GM19035 (cell line): ENCODE results near the gene IP6K2.
"Not testable (repeated sequence)": the region's sequence is repeated elsewhere in the genome, so short reads cannot be mapped to it uniquely, and the experiment has no call there.

Experiments
- ATAC-seq: cut with Tn5 transposase; IDR thresholded peaks from one replicate; pipeline ENCODE4 v1.9.1; 2021; ENCODE audit not compliant: unreplicated experiment

IP6K2 gene

GRCh38 chr3:48727511-48727910, 10.5 kb upstream of the IP6K2 start:
- no peak for ATAC-seq

GRCh38 chr3:48725185-48725855, 8.3 kb upstream of the IP6K2 start:
- not testable (repeated sequence) for ATAC-seq

GRCh38 chr3:48723725-48724124, 6.7 kb upstream of the IP6K2 start:
- ATAC-seq, result no peak

- ATAC-seq, result not testable (repeated sequence)
Observed at GRCh38 chr3:48723293-48723692, 6.3 kb upstream of the IP6K2 start.

GRCh38 chr3:48716508-48716981, 476 bp downstream of the IP6K2 start:
- no peak for ATAC-seq

- no peak for ATAC-seq
Observed at GRCh38 chr3:48715174-48715800, 1.7 kb downstream of the IP6K2 start.

- ATAC-seq, result no peak
Observed at GRCh38 chr3:48711727-48712126, 5.3 kb downstream of the IP6K2 start.

- no peak for ATAC-seq
Observed at GRCh38 chr3:48709051-48709461, 8.0 kb downstream of the IP6K2 start.

GRCh38 chr3:48708481-48708889, 8.5 kb downstream of the IP6K2 start:
- no peak for ATAC-seq

- ATAC-seq, result no peak
Observed at GRCh38 chr3:48707157-48707556, 9.9 kb downstream of the IP6K2 start.

- no peak for ATAC-seq
Observed at GRCh38 chr3:48702320-48702920, 14.6 kb downstream of the IP6K2 start.

GRCh38 chr3:48700731-48701405, 16.2 kb downstream of the IP6K2 start:
- ATAC-seq, result no peak

- ATAC-seq, result no peak
Observed at GRCh38 chr3:48698891-48699290, 18.1 kb downstream of the IP6K2 start.

- ATAC-seq, result no peak
Observed at GRCh38 chr3:48697952-48698351, 19.1 kb downstream of the IP6K2 start.

GRCh38 chr3:48696601-48697000, 20.4 kb downstream of the IP6K2 start:
- no peak for ATAC-seq

GRCh38 chr3:48696156-48696555, 20.9 kb downstream of the IP6K2 start:
- ATAC-seq, result no peak

GRCh38 chr3:48695393-48695753, 21.6 kb downstream of the IP6K2 start:
- ATAC-seq, result no peak

- ATAC-seq, result no peak
Observed at GRCh38 chr3:48694610-48695392, 22.2 kb downstream of the IP6K2 start.

- no peak for ATAC-seq
Observed at GRCh38 chr3:48693826-48694225, 23.2 kb downstream of the IP6K2 start.

GRCh38 chr3:48692551-48692950, 24.5 kb downstream of the IP6K2 start:
- no peak for ATAC-seq

GRCh38 chr3:48690846-48691458, 26.1 kb downstream of the IP6K2 start:
- ATAC-seq, result no peak
